GM12891 (cell line): ENCODE data around the gene WDR87.

Experiments used
- SPI1 ChIP-seq: IDR thresholded peaks from 2 replicates; pipeline ENCODE4 v1.6.1; 2011; ENCODE audit warnings: low read depth, low read length, control low read depth
- TAF1 ChIP-seq: IDR thresholded peaks from 2 replicates; pipeline ENCODE4 v1.6.1; 2011; ENCODE audit warnings: low read depth, low read length, control low read depth

GRCh38 chr19:37920591-37921450, 14.4 kb upstream of the WDR87 start:
- TF ChIP-seq SPI1, result no peak
- no peak for TF ChIP-seq TAF1
